ENCODE data around the gene GMEB1.
"Not testable (repeated sequence)": the region's sequence is repeated elsewhere in the genome, so short reads cannot be mapped to it uniquely, and the experiment has no call there.

Gene GMEB1

DNA sequence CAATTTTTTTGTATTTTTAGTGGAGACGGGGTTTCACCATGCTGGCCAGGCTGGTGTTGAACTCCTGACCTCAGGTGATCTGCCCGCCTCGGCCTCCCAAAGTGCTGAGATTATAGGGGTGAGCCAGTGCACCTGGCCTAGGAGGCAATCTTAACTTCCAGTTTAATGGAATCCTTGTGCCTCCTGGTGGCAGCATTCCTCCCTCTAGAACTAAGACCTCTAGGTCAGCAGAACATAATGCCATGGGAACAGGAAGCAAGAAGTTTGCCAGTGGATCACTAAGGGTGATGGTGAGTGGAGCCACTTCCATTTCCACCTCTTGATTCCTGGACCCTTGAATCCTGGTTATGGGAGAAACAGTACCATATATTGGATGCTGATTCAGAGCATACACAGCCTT, 14.7 kb upstream of the GMEB1 start:
- H3K4me1 Mint-ChIP-seq (ENCODE audit: low read depth); H3K27ac Mint-ChIP-seq; H3K27me3 Mint-ChIP-seq (ENCODE audit: low read depth); H3K4me3 Mint-ChIP-seq; H3K36me3 Mint-ChIP-seq (ENCODE audit: low read depth); H3K9me3 Mint-ChIP-seq; DNase-seq (ENCODE audit: low spot score): not testable (repeated sequence)

DNA sequence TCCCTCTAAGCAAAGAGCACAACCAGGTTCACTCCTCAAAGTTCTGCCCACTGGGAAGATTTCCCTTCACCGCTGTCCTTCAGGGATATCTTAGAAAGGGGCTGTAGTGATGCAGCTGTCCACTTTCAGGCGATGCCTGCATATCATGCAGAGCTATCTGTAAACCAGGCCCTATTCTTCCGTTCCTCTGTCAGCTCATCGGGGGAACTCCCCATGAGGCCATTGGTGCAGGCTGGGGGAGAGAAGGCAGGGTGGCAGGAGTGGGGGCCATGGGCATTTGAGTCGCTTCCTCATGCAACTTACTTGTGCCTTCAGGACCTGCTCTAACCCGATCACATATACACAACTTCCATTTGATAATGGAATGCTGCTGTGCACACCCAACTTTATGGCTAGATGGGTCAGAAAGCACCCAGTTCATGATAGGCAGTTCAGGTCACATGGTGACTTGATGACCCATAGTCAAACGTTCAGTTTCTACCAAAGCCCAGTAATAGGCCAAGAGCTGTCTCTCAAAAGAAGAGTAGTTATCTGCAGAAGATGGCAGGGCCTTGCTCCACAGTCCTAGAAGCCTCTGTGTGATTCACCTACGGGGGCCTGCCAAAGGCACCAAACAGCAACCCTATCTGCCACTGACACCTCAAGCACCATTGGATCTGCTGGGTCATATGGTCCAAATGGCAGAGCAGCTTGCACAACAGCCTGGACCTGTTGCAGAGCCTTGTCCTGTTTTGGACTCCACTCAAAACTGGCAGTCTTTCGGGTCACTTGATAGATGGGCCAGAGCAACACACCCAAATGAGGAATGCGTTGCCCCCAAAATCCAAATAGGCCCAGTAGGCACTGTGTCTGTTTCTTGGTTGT, 12.9 kb upstream of the GMEB1 start:
- H3K27me3 Mint-ChIP-seq (ENCODE audit: low read depth); H3K36me3 Mint-ChIP-seq (ENCODE audit: low read depth); H3K4me3 Mint-ChIP-seq; H3K27ac Mint-ChIP-seq; H3K4me1 Mint-ChIP-seq (ENCODE audit: low read depth); H3K9me3 Mint-ChIP-seq; DNase-seq (ENCODE audit: low spot score): not testable (repeated sequence)

DNA sequence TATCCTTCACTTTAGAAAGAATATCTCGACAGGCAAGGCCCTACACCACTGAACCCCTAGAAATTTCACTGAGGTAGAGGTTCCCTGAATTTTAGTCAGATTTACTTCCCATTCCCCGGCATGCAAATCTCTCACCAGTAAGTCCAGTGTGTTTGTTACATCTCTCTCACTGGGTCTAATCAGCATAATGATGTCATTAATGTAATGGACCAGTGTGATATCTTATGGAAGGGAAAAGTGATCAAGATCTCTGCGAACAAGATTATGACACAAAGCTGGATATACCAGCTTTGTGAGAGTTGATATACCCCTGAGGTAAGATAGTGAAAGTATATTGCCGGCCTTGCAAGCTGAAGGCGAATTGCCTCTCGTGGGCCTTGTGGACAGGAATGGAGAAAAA, 12.2 kb upstream of the GMEB1 start:
- no peak overlapping the region for H3K4me3 Mint-ChIP-seq
- H3K9me3 Mint-ChIP-seq, result no peaks in the 10 kb centered on the region
- H3K27me3 Mint-ChIP-seq (ENCODE audit: low read depth), result no peaks in the 10 kb centered on the region
- no peak for DNase-seq (ENCODE audit: low spot score)
- no peaks in the 10 kb centered on the region for H3K4me1 Mint-ChIP-seq (ENCODE audit: low read depth)
- H3K36me3 Mint-ChIP-seq (ENCODE audit: low read depth), result no peaks in the 10 kb centered on the region
- H3K27ac Mint-ChIP-seq, result no peak overlapping the region

DNA sequence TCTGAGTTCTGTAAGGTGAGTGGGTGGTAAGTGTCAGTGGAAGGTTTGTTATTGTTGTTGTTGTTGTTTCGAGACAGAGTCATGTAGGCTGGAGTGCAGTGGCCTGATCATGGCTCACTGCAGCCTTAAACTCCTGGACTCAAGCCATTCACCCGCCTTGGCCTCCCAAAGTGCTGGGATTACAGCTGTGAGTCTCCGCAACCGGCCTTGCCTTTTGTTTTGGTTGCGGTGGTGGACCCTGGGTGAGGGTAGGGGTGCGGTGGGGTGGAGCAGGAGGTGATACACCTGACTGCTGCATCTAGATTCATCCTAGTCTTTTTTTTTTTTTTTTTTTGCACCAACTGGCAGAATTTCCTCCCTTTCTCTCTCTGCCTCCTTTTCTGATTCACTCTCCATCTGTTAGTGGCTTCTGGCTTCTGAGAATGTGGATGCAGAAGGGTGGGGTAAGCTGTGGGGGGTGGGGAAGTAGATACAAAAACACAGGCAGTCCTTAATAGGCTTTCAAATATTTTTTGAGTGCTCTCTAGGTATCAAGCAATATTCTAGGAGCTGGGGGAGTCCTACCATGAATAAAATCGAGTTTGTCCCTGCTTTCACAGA, 4.6 kb upstream of the GMEB1 start:
- no peaks in the 10 kb centered on the region for H3K36me3 Mint-ChIP-seq (ENCODE audit: low read depth)
- no peak overlapping the region for H3K27ac Mint-ChIP-seq
- H3K9me3 Mint-ChIP-seq, result no peaks in the 10 kb centered on the region
- peaks cover 10% of the 10 kb centered on the region for H3K4me1 Mint-ChIP-seq (ENCODE audit: low read depth)
- no peak for DNase-seq (ENCODE audit: low spot score)
- H3K27me3 Mint-ChIP-seq (ENCODE audit: low read depth), result no peaks in the 10 kb centered on the region
- no peak overlapping the region for H3K4me3 Mint-ChIP-seq

DNA sequence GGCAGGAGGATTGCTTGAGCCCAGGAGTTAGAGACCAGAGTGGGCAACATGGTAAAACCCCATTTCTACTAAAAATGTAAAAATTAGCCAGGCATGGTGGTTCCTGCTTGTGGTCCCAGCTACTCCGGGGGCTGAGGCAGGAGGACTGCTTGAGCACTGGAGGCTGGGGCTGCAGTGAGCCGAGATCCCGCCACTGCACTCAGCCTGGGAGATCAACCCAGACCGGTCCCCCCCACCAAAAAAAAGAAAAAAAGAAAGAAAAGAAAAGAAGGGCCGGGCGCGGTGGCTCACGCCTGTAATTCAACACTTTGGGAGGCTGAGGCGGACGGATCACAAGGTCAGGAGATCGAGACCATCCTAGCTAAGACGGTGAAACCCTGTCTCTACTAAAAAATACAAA, 1.8 kb upstream of the GMEB1 start:
- Mint-ChIP-seq H3K4me3 (peak overlapping the region; percentile 36), H3K4me1 (ENCODE audit: low read depth) (peaks cover 13% of the 10 kb centered on the region), H3K27ac (no peak overlapping the region)

DNA sequence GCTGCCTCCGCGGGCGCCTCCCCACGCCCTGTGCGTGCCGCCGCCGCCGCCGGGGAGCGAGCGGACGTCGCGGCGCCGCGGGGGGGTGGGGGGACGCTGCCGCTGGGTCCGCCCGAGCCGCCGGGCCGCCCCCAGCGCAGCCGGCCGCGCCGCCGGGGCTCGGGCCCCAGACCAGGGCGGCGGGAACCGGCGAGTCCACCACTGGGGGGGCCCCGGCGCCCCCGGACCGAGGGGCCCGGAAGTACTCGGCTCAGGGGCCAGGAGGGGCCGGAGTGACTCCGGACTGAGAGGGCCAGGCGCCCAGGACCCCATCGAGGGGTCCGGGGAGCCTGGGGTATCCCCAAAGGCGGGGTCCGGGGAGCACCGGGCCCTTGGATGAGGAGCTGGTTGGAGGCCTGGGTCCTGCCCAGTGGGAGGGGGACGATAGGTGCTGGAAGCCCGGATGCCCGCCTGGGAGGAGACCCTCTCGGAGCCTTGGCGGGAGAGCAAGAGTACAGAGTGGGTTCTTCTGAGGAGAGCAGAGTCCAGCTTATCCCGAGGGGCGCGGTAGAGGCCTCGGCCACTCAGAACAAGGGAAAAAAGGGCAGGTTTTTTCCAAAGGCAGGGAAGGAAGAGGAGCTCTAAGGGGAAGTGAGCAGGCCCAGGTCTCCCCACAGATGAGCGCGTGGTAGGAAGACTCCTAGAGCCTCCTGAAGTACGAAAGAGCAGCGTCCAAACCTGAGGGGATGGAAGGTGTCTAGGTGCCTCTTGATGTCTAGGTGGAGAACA, 556 bp downstream of the GMEB1 start:
- H3K27me3 Mint-ChIP-seq (ENCODE audit: low read depth), result no peaks in the 10 kb centered on the region
- peak overlapping the region; percentile 94 for H3K4me3 Mint-ChIP-seq
- H3K9me3 Mint-ChIP-seq, result no peaks in the 10 kb centered on the region
- peak overlapping the region; percentile 97 for H3K27ac Mint-ChIP-seq
- peaks cover 11% of the 10 kb centered on the region for H3K4me1 Mint-ChIP-seq (ENCODE audit: low read depth)
- H3K36me3 Mint-ChIP-seq (ENCODE audit: low read depth), result peaks cover 2% of the 10 kb centered on the region
- peak; percentile 42 for DNase-seq (ENCODE audit: low spot score)

More for the DNA sequence above, 1.8 kb upstream of the GMEB1 start:
- no peak for DNase-seq (ENCODE audit: low spot score)
- Mint-ChIP-seq H3K9me3 (no peaks in the 10 kb centered on the region), H3K36me3 (ENCODE audit: low read depth) (no peaks in the 10 kb centered on the region), H3K27me3 (ENCODE audit: low read depth) (no peaks in the 10 kb centered on the region)

DNA sequence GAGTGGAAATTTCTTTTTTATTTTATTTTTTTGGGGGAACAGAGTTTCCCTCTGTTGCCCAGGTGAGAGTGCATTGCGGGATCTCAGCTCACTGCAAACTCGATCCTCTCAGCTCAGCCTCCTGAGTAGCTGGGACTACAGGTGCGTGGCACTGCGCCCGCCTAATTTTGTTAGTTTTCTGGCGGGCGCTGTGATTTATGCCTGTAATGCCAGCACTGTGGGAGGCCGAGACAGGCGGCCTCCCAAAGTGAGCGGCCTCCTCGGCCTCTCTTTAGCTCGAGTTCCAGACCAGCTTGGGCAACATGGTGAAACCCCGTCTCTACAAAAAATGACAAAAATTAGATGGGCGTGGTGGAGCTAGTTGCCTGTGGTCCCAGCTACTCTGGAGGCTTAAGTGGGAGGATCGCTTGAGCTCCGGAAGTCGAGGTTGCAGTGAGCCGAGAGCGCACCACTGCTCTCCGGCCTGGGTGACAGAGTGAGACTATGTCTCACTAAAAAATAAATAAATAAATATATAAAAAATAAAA, 2.7 kb downstream of the GMEB1 start:
- DNase-seq (ENCODE audit: low spot score), result no peak
- H3K4me3 Mint-ChIP-seq, result no peak overlapping the region
- peaks cover 11% of the 10 kb centered on the region for H3K4me1 Mint-ChIP-seq (ENCODE audit: low read depth)

DNA sequence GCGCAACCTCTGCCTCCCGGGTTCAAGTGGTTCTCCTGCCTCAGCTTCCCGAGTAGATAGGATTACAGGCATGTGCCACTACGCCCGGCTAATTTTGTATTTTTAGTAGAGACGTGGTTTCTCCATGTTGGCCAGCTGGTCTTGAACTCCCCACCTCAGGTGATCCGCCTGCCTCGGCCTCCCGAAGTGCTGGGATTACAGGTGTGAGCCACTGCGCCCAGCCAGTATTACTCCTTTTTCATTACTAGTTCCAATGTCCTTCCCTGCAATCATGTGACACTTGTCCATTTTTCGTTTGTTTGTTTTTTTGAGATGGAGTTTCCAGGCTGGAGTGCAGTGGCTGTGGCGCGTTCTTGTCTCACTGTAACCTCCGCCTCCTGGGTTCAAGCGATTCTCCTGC, 4.4 kb downstream of the GMEB1 start:
- not testable (repeated sequence) for H3K4me3 Mint-ChIP-seq; H3K4me1 Mint-ChIP-seq (ENCODE audit: low read depth); H3K36me3 Mint-ChIP-seq (ENCODE audit: low read depth); H3K27ac Mint-ChIP-seq; DNase-seq (ENCODE audit: low spot score); H3K27me3 Mint-ChIP-seq (ENCODE audit: low read depth); H3K9me3 Mint-ChIP-seq

More for the DNA sequence above, 2.7 kb downstream of the GMEB1 start:
- Mint-ChIP-seq H3K27me3 (ENCODE audit: low read depth) (no peaks in the 10 kb centered on the region), H3K36me3 (ENCODE audit: low read depth) (peaks cover 4% of the 10 kb centered on the region), H3K9me3 (no peaks in the 10 kb centered on the region), H3K27ac (no peak overlapping the region)

DNA sequence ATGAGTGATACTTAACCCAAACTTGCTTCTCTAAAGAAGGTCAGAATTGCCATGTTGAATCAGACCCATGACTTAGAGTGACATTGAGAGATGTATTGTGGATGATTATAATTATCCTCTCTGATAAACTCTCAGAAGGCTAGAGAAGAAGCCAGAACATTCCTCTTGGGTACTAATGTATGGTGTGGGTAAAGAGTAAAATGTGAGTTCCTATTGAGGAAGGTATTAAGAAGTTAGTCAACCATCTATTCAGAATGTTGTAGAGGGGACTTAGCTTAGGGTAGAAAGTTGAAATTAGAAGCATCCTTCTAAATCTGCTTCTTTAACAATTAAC, 7.3 kb downstream of the GMEB1 start:
- Mint-ChIP-seq H3K9me3 (no peaks in the 10 kb centered on the region), H3K4me3 (no peak overlapping the region), H3K27ac (no peak overlapping the region), H3K36me3 (ENCODE audit: low read depth) (peaks cover 9% of the 10 kb centered on the region), H3K27me3 (ENCODE audit: low read depth) (no peaks in the 10 kb centered on the region), H3K4me1 (ENCODE audit: low read depth) (peaks cover 4% of the 10 kb centered on the region)
- no peak for DNase-seq (ENCODE audit: low spot score)

DNA sequence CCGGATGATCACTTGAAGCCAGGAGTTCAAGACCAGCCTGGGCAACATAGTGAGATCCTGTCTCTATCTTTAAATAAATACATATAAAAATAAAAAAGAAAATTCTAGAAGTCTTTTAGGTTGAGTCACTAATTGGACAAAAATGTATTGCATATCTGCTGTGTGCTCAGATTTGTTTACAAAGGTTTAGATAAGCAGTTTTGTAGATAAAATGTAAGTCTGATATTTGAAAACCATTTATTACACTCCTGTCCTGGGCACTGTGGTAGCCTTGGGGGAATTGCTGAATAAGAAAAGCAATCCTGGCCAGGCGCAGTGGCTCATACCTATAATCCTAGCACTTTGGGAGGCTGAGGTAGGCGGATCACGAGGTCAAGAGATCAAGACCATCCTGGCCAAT, 11.6 kb downstream of the GMEB1 start:
- H3K27ac Mint-ChIP-seq, result no peak overlapping the region
- no peaks in the 10 kb centered on the region for H3K9me3 Mint-ChIP-seq
- peaks cover 17% of the 10 kb centered on the region for H3K36me3 Mint-ChIP-seq (ENCODE audit: low read depth)
- no peaks in the 10 kb centered on the region for H3K27me3 Mint-ChIP-seq (ENCODE audit: low read depth)
- no peak for DNase-seq (ENCODE audit: low spot score)
- no peak overlapping the region for H3K4me3 Mint-ChIP-seq
- peaks cover 5% of the 10 kb centered on the region for H3K4me1 Mint-ChIP-seq (ENCODE audit: low read depth)

DNA sequence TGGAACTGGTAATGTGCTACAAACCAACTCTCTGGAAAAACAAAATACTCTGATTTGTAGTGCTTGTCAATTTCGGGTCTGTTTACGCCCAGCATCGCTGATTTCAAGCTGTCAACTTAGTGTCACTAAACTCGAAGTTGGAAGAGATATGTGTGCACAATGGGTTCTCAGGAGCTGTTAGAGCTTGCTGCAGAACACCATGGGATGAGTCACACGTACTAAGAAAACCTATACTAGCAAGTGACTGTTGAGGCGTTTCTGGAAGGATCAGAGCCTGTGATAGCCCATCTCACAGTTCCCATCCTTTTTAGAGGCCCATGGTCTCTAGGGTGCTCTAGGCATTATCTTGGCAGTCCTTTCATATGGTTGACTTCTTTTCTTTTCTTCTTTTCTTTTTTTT, 14.3 kb downstream of the GMEB1 start:
- no peaks in the 10 kb centered on the region for H3K9me3 Mint-ChIP-seq
- no peak overlapping the region for H3K4me3 Mint-ChIP-seq
- H3K36me3 Mint-ChIP-seq (ENCODE audit: low read depth), result peaks cover 30% of the 10 kb centered on the region
- no peaks in the 10 kb centered on the region for H3K27me3 Mint-ChIP-seq (ENCODE audit: low read depth)
- DNase-seq (ENCODE audit: low spot score), result no peak
- no peak overlapping the region for H3K27ac Mint-ChIP-seq
- H3K4me1 Mint-ChIP-seq (ENCODE audit: low read depth), result peaks cover 7% of the 10 kb centered on the region

DNA sequence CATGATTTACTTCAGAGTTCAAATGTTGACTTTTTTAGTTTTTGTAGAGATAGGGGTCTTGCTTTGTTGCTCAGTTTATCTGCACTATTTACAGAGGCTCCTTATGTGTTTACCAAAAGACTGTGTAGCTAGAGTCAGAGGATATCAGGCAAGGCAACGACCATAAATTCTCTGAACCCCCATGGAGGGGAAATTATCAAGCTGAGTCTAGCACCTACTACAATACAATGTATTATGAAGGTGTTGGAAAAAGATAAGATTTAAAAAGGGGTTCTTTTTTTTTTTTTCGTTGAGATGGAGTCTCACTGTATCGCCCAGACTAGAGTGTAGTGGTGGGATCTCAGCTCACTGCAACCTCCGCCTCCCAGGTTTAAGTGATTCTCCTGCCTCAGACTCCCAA, 16.4 kb downstream of the GMEB1 start:
- Mint-ChIP-seq H3K9me3 (no peaks in the 10 kb centered on the region), H3K4me3 (no peak overlapping the region), H3K36me3 (ENCODE audit: low read depth) (peaks cover 27% of the 10 kb centered on the region), H3K27ac (no peak overlapping the region), H3K27me3 (ENCODE audit: low read depth) (no peaks in the 10 kb centered on the region), H3K4me1 (ENCODE audit: low read depth) (peaks cover 7% of the 10 kb centered on the region)
- no peak for DNase-seq (ENCODE audit: low spot score)

DNA sequence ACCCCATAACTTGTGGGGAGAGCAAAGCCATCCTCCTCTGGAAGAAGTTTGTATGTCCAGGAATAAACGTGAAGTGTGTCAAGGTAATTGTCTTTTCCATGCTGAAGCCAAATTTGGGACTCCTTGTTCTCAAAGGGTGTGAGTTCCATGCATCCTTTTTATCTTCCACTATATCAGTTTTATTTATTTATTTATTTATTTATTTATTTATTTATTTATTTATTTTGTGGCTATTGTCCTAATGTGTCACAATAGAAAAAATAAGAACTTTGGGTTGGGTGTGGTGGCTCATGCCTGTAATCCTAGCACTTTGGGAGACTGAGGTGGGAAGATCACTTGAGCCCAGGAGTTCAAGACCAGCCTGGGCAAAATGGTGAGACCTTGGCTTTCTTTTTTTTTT, 23.0 kb downstream of the GMEB1 start:
- H3K27ac Mint-ChIP-seq; DNase-seq (ENCODE audit: low spot score); H3K4me1 Mint-ChIP-seq (ENCODE audit: low read depth); H3K27me3 Mint-ChIP-seq (ENCODE audit: low read depth); H3K4me3 Mint-ChIP-seq; H3K9me3 Mint-ChIP-seq: not testable (repeated sequence)
- H3K36me3 Mint-ChIP-seq (ENCODE audit: low read depth), result peaks cover 36% of the 10 kb centered on the region

DNA sequence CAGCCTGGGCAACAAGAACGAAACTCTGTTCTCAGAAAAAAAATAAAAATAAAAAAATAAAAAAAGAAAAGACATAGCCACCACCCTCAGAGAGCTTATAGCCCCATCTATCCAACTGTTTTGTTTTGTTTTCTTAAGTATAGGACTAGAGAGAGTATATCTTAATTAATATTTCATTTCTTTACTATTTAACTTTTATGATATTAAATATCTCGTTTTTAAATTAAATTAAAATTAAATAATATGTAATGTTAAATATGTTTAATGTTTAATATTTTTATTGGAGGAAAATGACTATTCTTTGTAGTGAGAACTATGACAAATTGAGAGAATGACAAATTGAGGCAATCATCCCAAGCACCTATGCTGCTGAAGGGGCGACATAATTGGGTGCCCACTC, 35.0 kb downstream of the GMEB1 start:
- peaks cover 15% of the 10 kb centered on the region for H3K4me1 Mint-ChIP-seq (ENCODE audit: low read depth)
- no peak for DNase-seq (ENCODE audit: low spot score)
- H3K27me3 Mint-ChIP-seq (ENCODE audit: low read depth), result no peaks in the 10 kb centered on the region
- no peak overlapping the region for H3K4me3 Mint-ChIP-seq
- H3K9me3 Mint-ChIP-seq, result no peaks in the 10 kb centered on the region
- H3K36me3 Mint-ChIP-seq (ENCODE audit: low read depth), result peaks cover 34% of the 10 kb centered on the region
- no peak overlapping the region for H3K27ac Mint-ChIP-seq

All from T-helper 2 cell treated with Interferon-gamma antibody and Interleukin-4, amounts not matched to agents 5 μg/mL and 100 μg/mL, for 36 hours (primary cell).